ENCODE results near the gene SMG6.
"Not testable (repeated sequence)": the region's sequence is repeated elsewhere in the genome, so short reads cannot be mapped to it uniquely, and the experiment has no call there.

The SMG6 gene

GRCh38 chr17:2230877-2231276, 72.7 kb downstream of the SMG6 start:
- DNase-seq: no peak

- DNase-seq: no peak
Measured at GRCh38 chr17:2227025-2227699, 76.4 kb downstream of the SMG6 start.

- DNase-seq: no peak
Measured at GRCh38 chr17:2223617-2223927, 80.0 kb downstream of the SMG6 start.

GRCh38 chr17:2222901-2223616, 80.5 kb downstream of the SMG6 start:
- DNase-seq: no peak

GRCh38 chr17:2222301-2222700, 81.3 kb downstream of the SMG6 start:
- DNase-seq: no peak

GRCh38 chr17:2218426-2218825, 85.2 kb downstream of the SMG6 start:
- no peak for DNase-seq

- peak; percentile 55 to 71 for DNase-seq
Measured at GRCh38 chr17:2215616-2216364, 87.8 kb downstream of the SMG6 start.

GRCh38 chr17:2214929-2215615, 88.5 kb downstream of the SMG6 start:
- no peak for DNase-seq

- peak; percentile 75 to 90 for DNase-seq
Measured at GRCh38 chr17:2214047-2214928, 89.3 kb downstream of the SMG6 start.

- no peak for DNase-seq
Measured at GRCh38 chr17:2213291-2213960, 90.2 kb downstream of the SMG6 start.

GRCh38 chr17:2212400-2212981, 91.1 kb downstream of the SMG6 start:
- DNase-seq: peak in 1 of 2 donors; percentile 6

GRCh38 chr17:2211661-2212399, 91.8 kb downstream of the SMG6 start:
- DNase-seq: no peak

GRCh38 chr17:2210726-2211125, 92.9 kb downstream of the SMG6 start:
- no peak for DNase-seq

- DNase-seq: no peak
Measured at GRCh38 chr17:2207815-2208515, 95.6 kb downstream of the SMG6 start.

GRCh38 chr17:2204393-2204792, 99.2 kb downstream of the SMG6 start:
- no peak for DNase-seq

- DNase-seq: no peak
Measured at GRCh38 chr17:2203818-2204217, 99.8 kb downstream of the SMG6 start.

GRCh38 chr17:2202996-2203575, 100.5 kb downstream of the SMG6 start:
- DNase-seq: no peak

GRCh38 chr17:2202302-2202995, 101.1 kb downstream of the SMG6 start:
- no peak for DNase-seq

GRCh38 chr17:2199386-2199785, 104.2 kb downstream of the SMG6 start:
- DNase-seq: not testable (repeated sequence)

Measured in inflammatory macrophage (primary cell).